Upper lobe of left lung (tissue), 4 donors: ENCODE measurements around the gene KRTAP10-5.

Experiments used
- POLR2A ChIP-seq, 4 donors: fragments of 450-650 bp; IDR thresholded peaks; one replicate each; pipeline ENCODE4 v1.5.1; 2016 to 2017; ENCODE audit warnings: antibody characterized with exemption in 4 of 4, mild to moderate bottlenecking in 2 of 4
- POLR2AphosphoS5 ChIP-seq, 2 donors: sonication (generic); formaldehyde crosslinking; IDR thresholded peaks; one replicate each; pipeline ENCODE4 v1.5.1; 2017; ENCODE audit warnings: antibody characterized with exemption in 2 of 2
- TF ChIP-seq, protein P1 (sequence below), 6 experiments: fragments of 450-650 bp in 4 of 6; fragments of 200-600 bp in 2 of 6; sonication (generic) in 2 of 6; IDR thresholded peaks; one replicate each; pipeline ENCODE4 v1.5.1; 2016 to 2019; ENCODE audit warnings: antibody characterized with exemption in 6 of 6

DNA sequence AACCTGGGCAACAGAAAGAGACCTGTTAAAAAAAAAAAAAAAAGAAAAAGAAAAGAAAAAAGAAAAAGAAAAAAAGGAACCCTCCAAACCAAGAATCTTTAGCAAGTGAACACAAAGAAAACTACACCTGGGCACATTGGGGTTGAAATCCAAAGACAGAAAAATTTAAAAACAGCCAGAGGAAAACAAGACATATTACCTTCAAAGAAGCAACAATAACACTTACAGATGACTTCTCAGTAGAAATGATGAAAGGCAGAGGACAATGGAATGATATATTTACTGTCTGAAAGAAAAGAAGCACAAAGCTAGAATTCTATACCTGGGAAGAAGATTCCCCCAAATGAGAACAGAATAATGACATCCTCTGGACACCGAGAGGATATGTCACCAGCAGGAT lies 37.7 kb downstream of the KRTAP10-5 start:
- TF ChIP-seq, protein P1, sequence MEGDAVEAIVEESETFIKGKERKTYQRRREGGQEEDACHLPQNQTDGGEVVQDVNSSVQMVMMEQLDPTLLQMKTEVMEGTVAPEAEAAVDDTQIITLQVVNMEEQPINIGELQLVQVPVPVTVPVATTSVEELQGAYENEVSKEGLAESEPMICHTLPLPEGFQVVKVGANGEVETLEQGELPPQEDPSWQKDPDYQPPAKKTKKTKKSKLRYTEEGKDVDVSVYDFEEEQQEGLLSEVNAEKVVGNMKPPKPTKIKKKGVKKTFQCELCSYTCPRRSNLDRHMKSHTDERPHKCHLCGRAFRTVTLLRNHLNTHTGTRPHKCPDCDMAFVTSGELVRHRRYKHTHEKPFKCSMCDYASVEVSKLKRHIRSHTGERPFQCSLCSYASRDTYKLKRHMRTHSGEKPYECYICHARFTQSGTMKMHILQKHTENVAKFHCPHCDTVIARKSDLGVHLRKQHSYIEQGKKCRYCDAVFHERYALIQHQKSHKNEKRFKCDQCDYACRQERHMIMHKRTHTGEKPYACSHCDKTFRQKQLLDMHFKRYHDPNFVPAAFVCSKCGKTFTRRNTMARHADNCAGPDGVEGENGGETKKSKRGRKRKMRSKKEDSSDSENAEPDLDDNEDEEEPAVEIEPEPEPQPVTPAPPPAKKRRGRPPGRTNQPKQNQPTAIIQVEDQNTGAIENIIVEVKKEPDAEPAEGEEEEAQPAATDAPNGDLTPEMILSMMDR (IDR thresholded peaks at IDR 0.05) = no peak
- TF ChIP-seq POLR2A (IDR thresholded peaks at IDR 0.05) (no peak), POLR2AphosphoS5 (IDR thresholded peaks at IDR 0.05) (no peak)
